Stimulated activated CD8-positive, alpha-beta memory T cell treated with anti-CD3 and anti-CD28 coated beads, Interleukin-7, amount 100 ng/mL, for 24 hours (primary cell): ENCODE data around the gene FICD.

Source experiments
- DNase-seq: peaks from one replicate; pipeline ENCODE4 v3.0.0-alpha.2; 2020; ENCODE audit warnings: low read depth

The FICD gene

DNA sequence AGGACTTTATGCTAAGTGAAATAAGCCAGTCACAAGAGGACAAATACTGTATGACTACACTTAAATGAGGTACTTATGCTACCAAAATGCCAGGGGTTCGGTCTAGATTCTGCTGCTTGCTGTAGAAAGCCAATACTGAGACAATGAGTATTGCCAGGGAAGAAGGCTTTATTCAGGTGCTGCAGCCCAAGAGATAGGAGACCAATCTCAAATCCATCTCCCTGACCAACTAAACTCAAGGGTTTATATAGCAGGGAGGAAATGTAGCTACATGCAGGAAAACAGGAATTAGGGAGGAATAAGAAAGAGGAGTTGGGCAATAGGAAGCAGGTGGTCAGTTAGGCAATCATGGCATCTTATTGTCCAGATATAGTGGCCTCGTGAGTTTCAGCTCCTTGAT is 12.2 kb upstream of the FICD start:
- no peak for DNase-seq

DNA sequence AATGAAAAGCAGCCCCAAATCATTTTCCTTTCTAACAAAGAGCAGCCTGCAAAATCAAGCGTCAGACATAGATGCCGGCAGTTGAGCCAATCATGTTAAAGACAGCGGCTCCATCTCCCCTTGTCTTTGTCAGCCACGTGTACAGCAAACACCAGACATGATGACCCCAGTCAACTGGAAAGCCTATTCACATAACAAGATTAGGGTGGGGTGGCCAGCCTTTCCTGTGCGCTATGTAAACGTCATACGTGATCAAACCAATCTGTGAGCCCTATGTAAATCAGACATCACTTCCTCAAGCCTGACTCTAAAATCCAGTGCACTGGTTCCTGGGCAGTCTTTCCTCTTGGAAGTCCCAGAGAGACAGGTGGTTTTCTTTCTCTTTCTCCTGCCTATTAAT is 9.9 kb upstream of the FICD start:
- DNase-seq: no peak

- no peak for DNase-seq
These were observed 7.0 kb upstream of the FICD start for GRCh38 chr12:108507971-108508642.

DNA sequence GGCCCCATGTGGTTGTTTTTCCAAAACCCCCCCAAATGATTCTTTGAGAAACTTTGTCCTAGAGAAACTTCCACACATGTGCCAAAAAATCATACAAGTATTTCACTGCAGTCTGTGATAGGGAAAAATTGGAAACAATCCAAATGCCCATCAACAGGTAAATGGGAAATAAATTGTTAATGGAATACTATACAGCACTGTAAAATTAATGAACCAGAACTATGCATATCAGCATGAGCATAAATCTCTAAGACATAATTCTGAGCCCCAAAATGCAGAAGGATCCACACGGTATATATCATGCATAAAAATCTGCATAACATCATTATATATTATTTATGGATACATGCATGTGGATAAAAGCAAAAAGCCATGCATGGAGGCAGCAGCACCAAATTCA is 5.3 kb upstream of the FICD start:
- DNase-seq: no peak

- DNase-seq: no peak
These were observed 4.2 kb upstream of the FICD start for GRCh38 chr12:108510836-108511235.

- DNase-seq: peak; percentile 67
These were observed 3.2 kb upstream of the FICD start for GRCh38 chr12:108511633-108512540.

DNA sequence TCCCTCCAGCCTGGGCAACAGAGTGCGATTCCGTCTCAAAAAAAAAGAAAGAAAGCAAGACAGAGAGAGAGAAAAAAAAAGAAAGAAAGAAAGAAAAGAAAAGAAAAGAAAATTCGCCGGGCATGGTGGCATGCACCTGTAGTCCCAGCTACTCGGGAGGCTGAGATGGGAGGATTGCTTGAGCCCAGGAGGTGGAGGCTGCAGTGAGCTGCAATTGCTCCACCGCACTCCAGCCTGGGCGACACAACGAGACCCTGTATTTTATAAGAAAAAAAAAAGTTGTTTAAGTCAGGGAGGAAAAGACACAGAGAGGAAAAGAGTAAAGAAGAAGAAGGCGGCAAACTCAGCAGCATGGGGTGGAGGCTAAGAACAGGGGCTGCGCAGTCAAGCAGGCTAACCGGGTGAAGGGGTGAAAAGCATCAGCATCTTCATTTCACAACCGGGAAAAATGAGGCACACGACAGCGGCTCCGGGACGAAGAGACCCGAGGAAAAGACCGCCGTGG is 557 bp upstream of the FICD start:
- DNase-seq: no peak

DNA sequence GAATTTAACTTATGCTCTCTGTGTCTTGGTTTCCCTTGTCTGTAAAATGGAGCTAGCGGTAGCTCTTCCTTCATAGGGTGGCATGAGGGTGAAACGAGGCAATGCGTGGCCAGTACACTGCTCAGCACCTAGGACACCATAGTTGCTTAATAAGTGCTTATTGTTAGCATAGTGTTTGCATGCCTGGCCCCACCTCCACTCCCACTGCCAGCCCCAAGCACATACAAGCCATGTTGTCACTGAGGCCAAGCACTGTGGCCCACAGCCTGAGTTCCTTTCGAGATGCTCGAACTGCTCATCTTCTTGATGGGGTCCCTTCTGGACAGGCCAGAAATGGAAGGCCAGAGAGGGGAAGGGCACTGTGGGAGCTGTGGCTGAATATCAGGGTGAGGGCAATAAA is 839 bp downstream of the FICD start:
- DNase-seq: no peak

DNA sequence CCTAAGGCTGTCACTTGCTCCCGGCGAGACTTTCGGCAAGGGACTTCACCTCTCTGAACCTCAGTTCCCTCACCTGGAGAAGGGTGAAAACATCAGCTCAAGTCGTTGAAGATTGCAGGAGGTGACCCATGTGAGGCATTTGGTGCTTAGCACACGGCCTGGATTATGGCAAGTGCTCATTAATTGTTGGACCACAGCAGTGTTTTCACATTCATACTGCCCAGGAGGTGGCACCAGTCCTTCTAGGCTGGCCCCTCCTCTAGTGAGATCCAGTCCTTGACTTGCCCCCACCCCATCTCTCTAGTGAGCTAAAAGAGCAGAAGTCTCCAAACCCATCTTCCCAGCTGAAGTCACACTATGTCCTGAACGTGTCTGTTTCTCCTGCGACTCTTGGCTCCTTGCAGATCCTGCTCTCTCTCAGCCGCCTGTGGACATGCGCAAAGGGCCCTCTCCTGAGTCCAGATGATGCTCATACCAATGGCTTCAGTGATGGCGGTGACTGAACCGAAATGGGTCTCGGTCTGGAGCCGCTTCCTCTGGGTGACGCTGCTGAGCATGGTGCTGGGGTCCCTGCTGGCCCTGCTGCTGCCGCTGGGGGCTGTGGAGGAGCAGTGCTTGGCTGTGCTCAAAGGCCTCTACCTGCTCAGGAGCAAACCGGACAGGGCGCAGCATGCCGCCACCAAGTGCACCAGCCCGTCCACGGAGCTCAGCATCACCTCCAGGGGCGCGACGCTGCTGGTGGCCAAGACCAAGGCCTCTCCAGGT is 1.6 kb downstream of the FICD start:
- DNase-seq: no peak

DNA sequence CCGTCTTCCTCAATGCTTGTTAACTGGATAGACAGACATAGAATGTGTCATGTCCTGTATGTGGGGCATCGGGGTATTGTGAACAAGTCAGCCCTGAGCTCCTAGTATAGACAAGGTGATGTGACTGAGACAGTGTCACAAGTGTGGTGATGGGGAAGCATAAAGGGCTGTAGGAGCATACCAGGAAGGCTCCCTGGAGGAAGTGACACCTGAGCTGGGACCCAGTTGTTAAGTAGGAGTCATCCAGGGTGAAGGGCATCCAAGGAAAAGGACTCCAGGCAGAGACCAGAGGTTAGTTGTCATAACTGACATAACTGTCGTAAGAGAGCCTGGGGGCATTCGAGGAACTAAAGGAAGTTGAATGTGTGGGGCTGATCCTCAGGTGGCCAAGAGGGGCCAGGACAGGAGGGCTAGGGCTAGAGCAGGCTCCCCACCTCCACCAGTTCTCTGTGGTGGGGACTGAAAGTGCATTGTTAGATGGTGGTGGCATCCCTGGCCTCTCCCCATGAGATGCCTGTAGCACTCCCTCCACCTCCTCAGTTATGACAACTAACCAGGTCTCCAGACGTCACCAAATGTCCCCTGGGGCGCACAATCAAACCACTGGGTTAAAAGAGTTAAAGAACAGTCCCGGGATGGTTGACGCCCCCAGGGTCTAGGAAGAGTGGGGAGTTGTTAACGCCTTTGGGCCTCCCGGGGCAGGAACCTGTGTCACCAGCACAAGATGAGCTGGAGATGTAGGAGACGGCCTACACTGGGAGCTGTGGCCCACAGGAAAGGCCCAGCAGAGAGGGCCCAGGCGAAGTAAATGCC is 2.4 kb downstream of the FICD start:
- no peak for DNase-seq

GRCh38 chr12:108518101-108518715 is 3.1 kb downstream of the FICD start:
- DNase-seq: no peak

DNA sequence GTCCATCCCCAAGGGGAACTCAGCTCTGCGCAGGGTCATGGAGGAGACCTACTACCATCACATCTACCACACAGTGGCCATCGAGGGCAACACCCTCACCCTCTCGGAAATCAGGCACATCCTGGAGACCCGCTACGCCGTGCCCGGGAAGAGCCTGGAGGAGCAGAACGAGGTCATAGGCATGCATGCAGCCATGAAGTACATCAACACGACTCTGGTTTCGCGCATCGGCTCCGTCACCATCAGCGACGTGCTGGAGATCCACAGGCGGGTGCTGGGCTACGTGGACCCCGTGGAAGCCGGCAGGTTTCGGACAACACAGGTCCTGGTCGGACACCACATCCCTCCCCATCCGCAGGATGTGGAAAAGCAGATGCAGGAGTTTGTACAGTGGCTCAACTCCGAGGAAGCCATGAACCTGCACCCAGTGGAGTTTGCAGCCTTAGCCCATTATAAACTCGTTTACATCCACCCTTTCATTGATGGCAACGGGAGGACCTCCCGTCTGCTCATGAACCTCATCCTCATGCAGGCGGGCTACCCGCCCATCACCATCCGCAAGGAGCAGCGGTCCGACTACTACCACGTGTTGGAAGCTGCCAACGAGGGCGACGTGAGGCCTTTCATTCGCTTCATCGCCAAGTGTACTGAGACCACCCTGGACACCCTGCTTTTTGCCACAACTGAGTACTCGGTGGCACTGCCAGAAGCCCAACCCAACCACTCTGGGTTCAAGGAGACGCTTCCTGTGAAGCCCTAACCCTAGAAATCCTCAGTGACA is 3.8 kb downstream of the FICD start:
- no peak for DNase-seq

- DNase-seq: no peak
These were observed 4.5 kb downstream of the FICD start for GRCh38 chr12:108519558-108519957.

DNA sequence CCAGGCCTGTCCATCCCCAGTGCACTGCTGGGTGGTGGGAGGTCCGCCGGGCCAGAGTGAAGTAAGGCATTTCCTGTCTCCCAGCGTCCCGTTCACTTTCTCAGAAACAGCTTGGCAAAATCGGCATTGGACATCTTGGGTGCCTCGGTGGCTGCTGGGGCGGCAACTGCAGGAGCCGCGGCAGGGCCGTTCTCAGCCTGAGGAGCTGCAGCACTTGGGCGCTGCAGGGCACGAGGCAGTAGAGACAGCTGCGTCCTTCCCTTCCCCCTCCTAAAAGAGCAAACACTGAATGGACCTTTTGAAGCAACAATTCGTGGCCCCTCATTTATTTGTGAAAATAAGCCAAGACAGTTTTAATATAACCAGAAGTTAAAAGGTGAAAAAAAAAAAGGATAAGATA is 8.3 kb downstream of the FICD start:
- no peak for DNase-seq

GRCh38 chr12:108525681-108526080 is 10.6 kb downstream of the FICD start:
- no peak for DNase-seq

GRCh38 chr12:108526482-108527165 is 11.5 kb downstream of the FICD start:
- no peak for DNase-seq

- no peak for DNase-seq
These were observed 12.1 kb downstream of the FICD start for GRCh38 chr12:108527166-108527496.

DNA sequence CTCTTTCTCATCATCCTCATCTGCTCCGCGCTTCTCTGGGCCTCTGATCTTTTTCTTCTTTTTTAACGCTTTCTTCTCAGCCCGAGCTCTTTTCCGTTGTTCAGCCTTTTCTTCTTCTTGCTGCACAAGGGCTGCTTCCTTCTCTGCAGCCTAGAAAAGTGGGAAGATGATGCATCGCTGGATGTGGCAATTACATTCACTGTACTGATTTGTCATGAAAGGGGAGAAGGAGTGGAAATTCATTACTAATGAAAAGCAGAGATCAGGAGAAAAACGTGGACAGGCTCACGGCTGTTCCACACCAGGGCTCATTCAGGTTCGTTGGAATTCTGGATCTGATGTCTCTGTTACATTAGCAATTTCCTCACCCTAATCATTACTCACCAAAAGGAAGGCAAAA is 15.1 kb downstream of the FICD start:
- no peak for DNase-seq

- no peak for DNase-seq
These were observed 17.1 kb downstream of the FICD start for GRCh38 chr12:108531929-108532848.
